Mesothelial cell of epicardium (in vitro differentiated cells): ENCODE data around the gene SCMH1. TPM values are rescaled to one million over a fixed set of nuclear protein-coding genes. Genes with fewer than 3 reads are reported as not detected.

Source experiments
- DNase-seq, 2 experiments: peaks; one replicate each; pipeline ENCODE4 v3.0.0; 2021; ENCODE audit warnings: low spot score in 2 of 2; ENCODE audit not compliant: unreplicated experiment in 2 of 2
- H3K27ac Mint-ChIP-seq: 2 replicates; pipeline ENCODE4 v1.8.0; 2021; ENCODE audit warnings: mixed read lengths
- H3K27me3 Mint-ChIP-seq: 2 replicates; pipeline ENCODE4 v1.8.0; 2021; ENCODE audit warnings: low read depth, mixed read lengths
- H3K36me3 Mint-ChIP-seq: 2 replicates; pipeline ENCODE4 v1.8.0; 2021; ENCODE audit warnings: mixed read lengths
- H3K4me1 Mint-ChIP-seq: 2 replicates; pipeline ENCODE4 v1.8.0; 2021; ENCODE audit warnings: mixed read lengths
- H3K4me3 Mint-ChIP-seq: 2 replicates; pipeline ENCODE4 v1.8.0; 2021; ENCODE audit warnings: mild to moderate bottlenecking, moderate library complexity, mixed read lengths
- H3K9me3 Mint-ChIP-seq: 2 replicates; pipeline ENCODE4 v1.8.0; 2021; ENCODE audit warnings: mixed read lengths
- CTCF ChIP-seq: fragments of 200-600 bp; sonication (generic); IDR thresholded peaks from one replicate; pipeline ENCODE4 v1.5.0; 2021; ENCODE audit warnings: antibody characterized with exemption; ENCODE audit not compliant: unreplicated experiment
- total RNA-seq: library from RNA; stranded (reverse); gene quantifications from 3 replicates; pipeline ENCODE4 v1.2.1, GENCODE V29; 2021

SCMH1 gene
- total RNA-seq, 1 donor from 2014 or later: 59.1 TPM

- Mint-ChIP-seq H3K36me3 (peaks cover 48% of the 10 kb centered on the region), H3K27ac (no peak overlapping the region)
- TF ChIP-seq CTCF: no peak
These were observed 255.8 kb downstream of the SCMH1 start for GRCh38 chr1:40986328-40986783.

GRCh38 chr1:40985875-40986274 is 256.2 kb downstream of the SCMH1 start:
- DNase-seq: no peak
- Mint-ChIP-seq H3K27me3 (no peaks in the 10 kb centered on the region), H3K27ac (no peak overlapping the region), H3K4me3 (no peak overlapping the region), H3K36me3 (peaks cover 43% of the 10 kb centered on the region), H3K9me3 (no peaks in the 10 kb centered on the region), H3K4me1 (peaks cover 28% of the 10 kb centered on the region)
- no peak for TF ChIP-seq CTCF

More at GRCh38 chr1:40986328-40986783, 255.8 kb downstream of the SCMH1 start:
- Mint-ChIP-seq H3K4me3 (no peak overlapping the region), H3K4me1 (peaks cover 27% of the 10 kb centered on the region), H3K9me3 (no peaks in the 10 kb centered on the region), H3K27me3 (no peaks in the 10 kb centered on the region)
- DNase-seq: no peak

- TF ChIP-seq CTCF: no peak
- H3K4me1 Mint-ChIP-seq: peaks cover 35% of the 10 kb centered on the region
- no peak for DNase-seq
These were observed 256.9 kb downstream of the SCMH1 start for GRCh38 chr1:40985161-40985560.

GRCh38 chr1:40984531-40984930 is 257.6 kb downstream of the SCMH1 start:
- Mint-ChIP-seq H3K27ac (no peak overlapping the region), H3K4me1 (peaks cover 35% of the 10 kb centered on the region), H3K9me3 (no peaks in the 10 kb centered on the region), H3K36me3 (peaks cover 34% of the 10 kb centered on the region), H3K27me3 (no peaks in the 10 kb centered on the region), H3K4me3 (no peak overlapping the region)
- TF ChIP-seq CTCF: no peak
- DNase-seq: no peak

More at GRCh38 chr1:40985161-40985560, 256.9 kb downstream of the SCMH1 start:
- Mint-ChIP-seq H3K9me3 (no peaks in the 10 kb centered on the region), H3K36me3 (peaks cover 39% of the 10 kb centered on the region), H3K27me3 (no peaks in the 10 kb centered on the region), H3K4me3 (no peak overlapping the region), H3K27ac (no peak overlapping the region)

GRCh38 chr1:40984066-40984465 is 258.0 kb downstream of the SCMH1 start:
- TF ChIP-seq CTCF: no peak
- H3K4me3 Mint-ChIP-seq: no peak overlapping the region
- no peak overlapping the region for H3K27ac Mint-ChIP-seq
- H3K4me1 Mint-ChIP-seq: peaks cover 35% of the 10 kb centered on the region
- H3K9me3 Mint-ChIP-seq: no peaks in the 10 kb centered on the region
- H3K27me3 Mint-ChIP-seq: no peaks in the 10 kb centered on the region
- peaks cover 29% of the 10 kb centered on the region for H3K36me3 Mint-ChIP-seq
- no peak for DNase-seq

- no peak for TF ChIP-seq CTCF
These were observed 258.8 kb downstream of the SCMH1 start for GRCh38 chr1:40983286-40983685.

More at GRCh38 chr1:40983286-40983685, 258.8 kb downstream of the SCMH1 start:
- H3K4me3 Mint-ChIP-seq: no peak overlapping the region
- no peaks in the 10 kb centered on the region for H3K27me3 Mint-ChIP-seq
- no peak overlapping the region for H3K27ac Mint-ChIP-seq
- H3K9me3 Mint-ChIP-seq: no peaks in the 10 kb centered on the region
- peaks cover 37% of the 10 kb centered on the region for H3K4me1 Mint-ChIP-seq
- DNase-seq: no peak
- H3K36me3 Mint-ChIP-seq: peaks cover 22% of the 10 kb centered on the region
